Umbilical cord (tissue), 2 donors: ENCODE data around the gene EIF1AD. TPM values are rescaled to one million over a fixed set of nuclear protein-coding genes. Genes with fewer than 3 reads are reported as not detected.
"Not testable (repeated sequence)": the region's sequence is repeated elsewhere in the genome, so short reads cannot be mapped to it uniquely, and the experiment has no call there.

ENCODE experiments used
- DNase-seq: peaks from one replicate; pipeline ENCODE4 v3.0.0-alpha.2; 2015; ENCODE audit warnings: low spot score
- total RNA-seq: library from RNA; depleted of rRNA; stranded (reverse); fragments of >200 nt; gene quantifications from one replicate; pipeline ENCODE4 v1.2.3, GENCODE V29; 2014; ENCODE audit warnings: low replicate concordance; ENCODE audit not compliant: insufficient read depth

Gene EIF1AD
- total RNA-seq, 1 donor from 2014 or later: 16.1 TPM

DNA sequence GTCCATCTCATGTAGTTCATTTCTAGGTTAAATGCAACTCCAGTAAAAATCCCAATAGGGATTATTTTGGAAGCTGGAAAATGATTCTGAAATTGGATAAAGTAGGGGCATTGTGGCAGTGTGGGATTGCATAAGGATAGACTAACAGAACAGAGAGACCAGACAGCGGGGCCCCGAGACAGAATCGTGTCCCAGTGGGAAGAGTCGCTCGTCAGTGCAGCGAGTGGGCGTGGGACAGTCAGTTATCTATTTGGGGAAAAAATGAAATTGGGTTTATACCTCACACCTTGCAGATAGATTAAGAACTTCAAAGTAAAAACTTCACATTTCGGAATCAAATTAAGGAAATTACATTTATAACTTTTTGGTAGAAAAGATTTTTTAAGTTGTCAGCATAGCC, 29.8 kb downstream of the EIF1AD start:
- DNase-seq: no peak

- no peak for DNase-seq
Observed at GRCh38 chr11:65968600-65969482, 33.1 kb downstream of the EIF1AD start.

DNA sequence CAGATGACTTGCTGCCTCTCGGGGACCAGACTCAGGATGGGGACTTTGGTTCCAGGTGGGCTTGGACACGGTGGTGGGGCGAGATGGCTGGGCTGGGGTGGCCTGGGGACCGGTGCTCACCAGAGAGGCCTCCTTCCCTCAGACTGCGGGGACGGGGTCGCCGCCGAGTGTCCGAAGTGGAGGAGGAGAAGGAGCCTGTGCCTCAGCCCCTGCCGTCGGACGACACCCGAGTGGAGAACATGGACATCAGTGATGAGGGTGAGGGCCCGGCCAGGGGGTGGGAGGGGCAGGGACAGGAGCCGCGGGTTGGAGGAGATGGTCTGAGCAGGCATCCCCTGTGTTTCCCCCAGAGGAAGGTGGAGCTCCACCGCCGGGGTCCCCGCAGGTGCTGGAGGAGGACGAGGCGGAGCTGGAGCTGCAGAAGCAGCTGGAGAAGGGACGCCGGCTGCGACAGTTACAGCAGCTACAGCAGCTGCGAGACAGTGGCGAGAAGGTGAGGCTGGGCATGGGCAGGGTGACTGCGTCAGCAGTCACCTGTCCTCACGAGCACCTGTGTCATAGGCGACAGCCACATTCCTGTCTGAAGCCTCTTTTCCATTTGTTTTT, 34.5 kb downstream of the EIF1AD start:
- no peak for DNase-seq

- DNase-seq: no peak
Observed at GRCh38 chr11:65965986-65966762, 35.8 kb downstream of the EIF1AD start.

GRCh38 chr11:65964906-65965305, 37.1 kb downstream of the EIF1AD start:
- no peak for DNase-seq

GRCh38 chr11:65962141-65962564, 39.8 kb downstream of the EIF1AD start:
- no peak for DNase-seq

- DNase-seq: peak; percentile 100
Observed at GRCh38 chr11:65961267-65962140, 40.5 kb downstream of the EIF1AD start, which contains the start of gene SART1. Gene SART1 (plus strand): TSS chr11:65961734. CDS start chr11:65961781, 47 bp downstream.

GRCh38 chr11:65960824-65961266, 41.1 kb downstream of the EIF1AD start:
- no peak for DNase-seq

GRCh38 chr11:65958774-65959420, 43.1 kb downstream of the EIF1AD start:
- DNase-seq: no peak

GRCh38 chr11:65958291-65958690, 43.7 kb downstream of the EIF1AD start:
- no peak for DNase-seq

GRCh38 chr11:65954771-65955170, 47.2 kb downstream of the EIF1AD start:
- peak; percentile 19 for DNase-seq

DNA sequence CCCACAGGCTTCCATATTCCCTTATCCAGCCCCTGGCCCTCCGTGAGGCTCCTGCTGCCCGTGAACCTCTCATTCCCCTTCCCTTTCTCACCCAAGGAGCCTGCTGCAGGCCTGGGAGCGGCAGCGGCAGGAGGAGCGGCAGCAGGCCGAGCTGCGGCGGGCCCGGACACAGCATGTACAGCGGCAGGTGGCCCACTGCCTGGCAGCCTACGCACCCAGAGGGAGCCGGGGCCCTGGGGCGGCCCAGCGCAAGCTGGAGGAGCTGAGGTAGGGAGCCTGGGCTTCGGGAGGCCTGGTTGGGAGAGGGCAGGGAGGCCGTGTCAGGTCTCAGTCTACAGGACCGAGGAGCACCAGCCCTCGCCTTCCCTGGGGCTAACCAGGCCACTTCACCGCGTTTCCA, 48.5 kb downstream of the EIF1AD start:
- no peak for DNase-seq

DNA sequence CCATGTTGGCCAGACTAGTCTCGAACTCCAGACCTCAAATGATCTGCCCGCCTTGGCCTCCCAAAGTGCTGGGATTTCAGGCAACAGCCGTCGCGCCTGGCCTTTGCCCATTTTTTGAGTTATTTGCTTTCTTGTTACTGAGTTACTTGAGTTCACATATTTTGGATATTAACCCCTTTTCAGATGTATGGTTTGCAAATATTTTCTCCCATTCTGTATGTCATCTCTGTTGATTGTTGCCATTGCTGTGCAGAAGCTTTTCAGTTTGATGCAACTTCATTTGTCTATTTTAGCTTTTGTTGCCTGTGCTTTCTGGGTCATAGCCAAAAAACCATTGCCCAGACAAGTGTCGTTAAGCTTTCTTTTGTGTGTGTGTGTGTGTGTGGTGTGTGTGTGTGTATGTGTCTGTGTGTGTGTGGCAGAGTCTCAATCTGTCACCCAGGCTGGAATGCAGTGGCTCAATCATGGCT, 49.9 kb downstream of the EIF1AD start:
- DNase-seq: no peak

DNA sequence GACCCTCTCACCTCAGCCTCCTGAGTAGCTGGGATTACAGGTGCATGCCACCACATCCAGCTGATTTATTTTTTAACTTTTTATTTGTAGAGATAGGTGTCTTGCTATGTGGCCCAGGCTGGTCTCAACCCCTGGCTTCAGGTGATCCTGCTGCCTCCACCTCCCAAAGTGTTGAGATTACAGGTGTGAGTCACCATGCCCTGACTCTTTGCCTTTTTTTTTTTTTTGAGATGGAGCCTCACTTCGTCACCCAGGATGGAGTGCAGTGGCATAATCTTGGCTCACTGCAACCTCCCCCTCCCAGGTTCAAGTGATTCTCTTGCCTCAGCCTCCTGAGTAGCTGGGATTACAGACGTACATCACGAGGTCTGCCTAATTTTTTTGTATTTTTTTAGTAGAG, 50.3 kb downstream of the EIF1AD start:
- not testable (repeated sequence) for DNase-seq

GRCh38 chr11:65950711-65951110, 51.2 kb downstream of the EIF1AD start:
- not testable (repeated sequence) for DNase-seq

DNA sequence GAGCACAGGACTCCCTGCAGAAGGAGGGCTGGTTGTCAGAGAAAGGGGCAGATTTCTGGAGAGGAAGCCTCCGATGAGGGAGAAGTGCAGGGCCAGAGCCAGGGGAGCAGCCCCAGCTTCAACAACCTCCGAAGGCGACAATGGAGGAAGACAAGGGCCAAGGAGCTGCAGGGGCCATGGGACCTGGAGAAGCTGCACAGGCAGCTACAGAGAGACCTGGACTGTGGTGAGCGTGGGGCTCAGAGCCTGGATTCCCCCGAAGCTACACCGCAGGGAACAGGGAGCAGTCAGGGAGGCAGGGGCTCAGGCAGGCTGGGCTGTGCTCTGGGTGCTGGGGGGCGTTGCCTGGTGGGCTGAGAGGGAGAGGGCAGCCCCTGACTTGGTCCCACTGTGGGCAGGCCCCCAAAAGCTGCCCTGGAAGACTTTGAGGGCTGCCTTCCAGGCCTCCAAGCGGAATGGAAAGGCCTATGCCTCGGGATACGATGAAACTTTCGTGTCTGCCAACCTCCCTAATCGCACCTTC, 54.3 kb downstream of the EIF1AD start:
- no peak for DNase-seq

DNA sequence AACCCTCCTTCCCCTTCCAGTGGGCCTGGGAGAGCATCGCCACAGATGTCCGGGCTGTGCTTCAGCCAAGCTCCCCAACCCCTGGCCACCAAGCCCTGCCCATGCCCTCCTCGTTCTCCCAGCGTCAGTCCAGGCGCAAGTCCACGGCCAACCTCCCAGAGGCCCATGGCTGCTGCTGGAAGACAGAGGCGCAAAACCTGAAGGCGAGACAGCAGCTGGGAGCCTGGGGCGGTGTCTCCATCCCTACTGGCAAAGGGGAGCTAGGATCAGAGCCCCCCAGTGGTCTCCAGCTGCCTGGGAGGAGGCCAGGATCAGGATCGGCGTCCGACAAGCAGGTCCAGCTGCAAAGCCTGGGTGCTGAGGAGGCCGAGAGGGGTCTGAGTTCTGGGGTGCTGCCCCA, 54.8 kb downstream of the EIF1AD start:
- DNase-seq: no peak

GRCh38 chr11:65946655-65947054, 55.3 kb downstream of the EIF1AD start:
- DNase-seq: no peak
